HCT116 (cell line): ENCODE results near the gene PAMR1. TPM values are rescaled to one million over a fixed set of nuclear protein-coding genes. Genes with fewer than 3 reads are reported as not detected.

Experiments
- ATAC-seq: fragments of 200-7000 bp; cut with Tn5 transposase; 2 replicates; pipeline ENCODE4 v1.9.1; 2020; ENCODE audit warnings: mild to moderate bottlenecking, moderate library complexity
- BruUV-seq: library from RNA; stranded (reverse); fragments of 400-500 nt; replicated peaks from 2 replicates; lab custom pipeline; 2021; lab: Mats Ljungman, UMichigan
- CTCF ChIA-PET: fragments of 300-600 bp; sonication (Branson Sonifier 250); formaldehyde crosslinking; loops from one replicate; lab custom pipeline; 2021; ENCODE audit warnings: antibody characterized with exemption; lab: Charles Lee
- POLR2A ChIA-PET: fragments of 300-600, 350-600 bp; sonication (Branson Sonifier 250); formaldehyde crosslinking; loops from one replicate; lab custom pipeline; 2021; ENCODE audit warnings: antibody characterized with exemption; lab: Charles Lee
- RAD21 ChIA-PET, 2 experiments: fragments of 300-600 bp; sonication (Branson Sonifier 250); formaldehyde crosslinking; loops; one replicate each; lab custom pipeline; 2023; ENCODE audit warnings: low total read pairs in 2 of 2; ENCODE audit not compliant: uncharacterized antibody in 2 of 2, unreplicated experiment in 2 of 2, low non-redundant PET in 1 of 2; lab: Charles Lee
- DNase-seq: peaks from one replicate; pipeline ENCODE4 v3.0.0-alpha.2; 2010; ENCODE audit warnings: low read depth, low spot score
- H2AFZ ChIP-seq: fragments of 200-600 bp; shearing (Covaris generic), sonication (generic); 2 replicates; pipeline ENCODE4 v1.6.1; 2017; ENCODE audit warnings: low read depth, mixed run types, mixed read lengths, antibody characterized with exemption, low read length; ENCODE audit not compliant: poor library complexity, severe bottlenecking
- H3K27ac ChIP-seq: 2 replicates; pipeline ENCODE4 v1.5.1; 2012; ENCODE audit warnings: low read depth, low read length
- H3K27me3 ChIP-seq: fragments of 200-600 bp; sonication (generic); 2 replicates; pipeline ENCODE4 v1.6.1; 2016; ENCODE audit warnings: mixed run types, low read length, mixed read lengths; ENCODE audit not compliant: insufficient read depth
- H3K36me3 ChIP-seq, 2 experiments: fragments of 200-500 bp in 1 of 2; fragments of 200-600 bp in 1 of 2; sonication (Bioruptor generic) in 1 of 2; sonication (generic) in 1 of 2; 2 replicates each; pipeline versions ENCODE4 v1.5.1 to v1.6.1; 2014 to 2016; ENCODE audit warnings: low read length in 2 of 2, inconsistent platforms in 1 of 2, mixed read lengths in 1 of 2, mixed run types in 1 of 2; ENCODE audit not compliant: insufficient read depth in 2 of 2, control insufficient read depth in 1 of 2
- H3K4me1 ChIP-seq, 2 experiments: fragments of 200-600 bp in 1 of 2; sonication (generic) in 1 of 2; 2 replicates each; pipeline versions ENCODE4 v1.5.1 to v1.6.1; 2012 to 2017; ENCODE audit warnings: low read length in 2 of 2, inconsistent platforms in 1 of 2, mild to moderate bottlenecking in 1 of 2, mixed read lengths in 1 of 2, mixed run types in 1 of 2, moderate library complexity in 1 of 2; ENCODE audit not compliant: insufficient read depth in 2 of 2, control insufficient read depth in 1 of 2
- H3K4me2 ChIP-seq: fragments of 200-600 bp; sonication (generic); 2 replicates; pipeline ENCODE4 v1.6.1; 2017; ENCODE audit warnings: mixed run types, low read length, mixed read lengths
- H3K4me3 ChIP-seq, 2 experiments: fragments of 200-600 bp in 1 of 2; sonication (generic) in 1 of 2; replicated peaks in 1 of 2; 2 replicates each; pipeline ENCODE4 v1.5.1; 2011 to 2016; ENCODE audit warnings: low read length in 2 of 2, control low read depth in 1 of 2, low read depth in 1 of 2, mild to moderate bottlenecking in 1 of 2, mixed read lengths in 1 of 2, mixed run types in 1 of 2
- H3K79me2 ChIP-seq: fragments of 200-600 bp; sonication (generic); 2 replicates; pipeline ENCODE4 v1.6.1; 2017; ENCODE audit warnings: mild to moderate bottlenecking, mixed run types, low read length, moderate library complexity, mixed read lengths; ENCODE audit not compliant: insufficient read depth
- H3K9ac ChIP-seq: fragments of 200-600 bp; sonication (generic); 2 replicates; pipeline ENCODE4 v1.6.1; 2016; ENCODE audit warnings: low read length, mixed read lengths
- H3K9me2 ChIP-seq: fragments of 200-600 bp; sonication (generic), shearing (Covaris generic); 2 replicates; pipeline ENCODE4 v1.6.1; 2017; ENCODE audit warnings: mixed run types, mild to moderate bottlenecking, moderate library complexity; ENCODE audit not compliant: insufficient read depth
- H3K9me3 ChIP-seq, 2 experiments: fragments of 200-500 bp in 1 of 2; fragments of 200-600 bp in 1 of 2; sonication (Bioruptor generic) in 1 of 2; sonication (generic) in 1 of 2; 2 replicates each; pipeline ENCODE4 v1.6.1; 2014 to 2017; ENCODE audit warnings: low read length in 2 of 2, mixed read lengths in 2 of 2, inconsistent platforms in 1 of 2, low read depth in 1 of 2, mild to moderate bottlenecking in 1 of 2, mixed run types in 1 of 2, moderate library complexity in 1 of 2; ENCODE audit not compliant: control insufficient read depth in 1 of 2, insufficient read depth in 1 of 2
- H4K20me1 ChIP-seq: fragments of 200-600 bp; sonication (generic), shearing (Covaris generic); 2 replicates; pipeline ENCODE4 v1.6.1; 2017; ENCODE audit warnings: mixed run types, mild to moderate bottlenecking, moderate library complexity; ENCODE audit not compliant: insufficient read depth
- CBX3 ChIP-seq: IDR thresholded peaks from 2 replicates; pipeline ENCODE4 v1.6.1; 2012; ENCODE audit warnings: low read depth
- RAD21 ChIP-seq: IDR thresholded peaks from 2 replicates; pipeline ENCODE4 v1.6.1; 2012; ENCODE audit warnings: low read depth, mild to moderate bottlenecking
- ZNF274 ChIP-seq: fragments of 200-500 bp; sonication (Bioruptor generic); IDR thresholded peaks from 2 replicates; pipeline ENCODE4 v1.6.1; 2014; ENCODE audit warnings: mild to moderate bottlenecking, low read depth, low read length, inconsistent platforms
- intact Hi-C: fragments of 100-400 bp; cut with micrococcal nuclease; formaldehyde crosslinking; loops from 2 replicates; pipeline ENCODE4 v1.10.0; 2022
- total RNA-seq: library from RNA; stranded (reverse); gene quantifications from one replicate; pipeline ENCODE4 v1.2.1, GENCODE V29; 2021; ENCODE audit not compliant: unreplicated experiment
- TF ChIP-seq, protein P1 (sequence below), 3 experiments: fragments of 200-600 bp in 1 of 3; sonication (generic) in 1 of 3; IDR thresholded peaks in 2 of 3; conservative IDR thresholded peaks in 1 of 3; 2 replicates each; pipeline ENCODE4 v1.5.1; 2012 to 2017; ENCODE audit warnings: low read depth in 2 of 3, low read length in 2 of 3, antibody characterized with exemption in 1 of 3, borderline replicate concordance in 1 of 3, control low read depth in 1 of 3, mild to moderate bottlenecking in 1 of 3, mixed read lengths in 1 of 3, mixed run types in 1 of 3, moderate library complexity in 1 of 3; ENCODE audit not compliant: insufficient read depth in 1 of 3
- TF ChIP-seq, protein P2 (sequence below): IDR thresholded peaks from 2 replicates; pipeline ENCODE4 v1.6.1; 2012; ENCODE audit warnings: low read depth
- TF ChIP-seq, protein P3 (sequence below): IDR thresholded peaks from 2 replicates; pipeline ENCODE4 v1.6.1; 2012

PAMR1 gene
- total RNA-seq, 1 experiment from 2014 or later, result not detected

DNA sequence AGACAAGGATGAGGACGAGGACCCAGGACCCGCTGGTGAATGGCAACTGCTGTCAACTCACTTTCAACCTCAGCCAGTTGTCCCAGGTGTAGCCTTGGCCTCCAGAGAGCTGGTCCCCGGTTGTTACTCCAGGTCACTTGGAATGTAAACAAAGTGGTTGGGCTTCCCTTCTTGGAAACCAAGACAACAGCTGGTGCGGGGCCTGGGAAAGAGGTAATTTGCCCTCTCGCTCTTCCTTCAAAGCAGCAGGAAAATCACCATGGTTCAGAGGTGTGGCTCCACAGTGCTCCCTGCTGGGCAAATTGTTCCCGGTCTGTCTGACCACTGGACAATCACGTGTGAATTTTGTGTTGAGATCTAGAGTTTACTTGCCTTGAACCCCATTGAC, 121.0 kb downstream of the PAMR1 start:
- no peaks in the 10 kb centered on the region for H3K27me3 ChIP-seq
- RAD21 ChIA-PET, result no interaction called here
- no peaks in the 10 kb centered on the region for H3K9me2 ChIP-seq
- H3K9ac ChIP-seq, result no peak overlapping the region
- POLR2A ChIA-PET, result no interaction called here
- no peak for DNase-seq
- TF ChIP-seq, protein P1, sequence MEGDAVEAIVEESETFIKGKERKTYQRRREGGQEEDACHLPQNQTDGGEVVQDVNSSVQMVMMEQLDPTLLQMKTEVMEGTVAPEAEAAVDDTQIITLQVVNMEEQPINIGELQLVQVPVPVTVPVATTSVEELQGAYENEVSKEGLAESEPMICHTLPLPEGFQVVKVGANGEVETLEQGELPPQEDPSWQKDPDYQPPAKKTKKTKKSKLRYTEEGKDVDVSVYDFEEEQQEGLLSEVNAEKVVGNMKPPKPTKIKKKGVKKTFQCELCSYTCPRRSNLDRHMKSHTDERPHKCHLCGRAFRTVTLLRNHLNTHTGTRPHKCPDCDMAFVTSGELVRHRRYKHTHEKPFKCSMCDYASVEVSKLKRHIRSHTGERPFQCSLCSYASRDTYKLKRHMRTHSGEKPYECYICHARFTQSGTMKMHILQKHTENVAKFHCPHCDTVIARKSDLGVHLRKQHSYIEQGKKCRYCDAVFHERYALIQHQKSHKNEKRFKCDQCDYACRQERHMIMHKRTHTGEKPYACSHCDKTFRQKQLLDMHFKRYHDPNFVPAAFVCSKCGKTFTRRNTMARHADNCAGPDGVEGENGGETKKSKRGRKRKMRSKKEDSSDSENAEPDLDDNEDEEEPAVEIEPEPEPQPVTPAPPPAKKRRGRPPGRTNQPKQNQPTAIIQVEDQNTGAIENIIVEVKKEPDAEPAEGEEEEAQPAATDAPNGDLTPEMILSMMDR (IDR thresholded peaks at IDR 0.05 in 2 of 3, conservative IDR thresholded peaks at IDR 0.05 in 1 of 3; ENCODE audit: borderline replicate concordance in 1 of 3, insufficient read depth in 1 of 3, low read depth in 2 of 3, low read length in 2 of 3), result peak; percentile 50 to 81 (median 73); a peak in 5 of 6 replicates
- TF ChIP-seq, protein P2, sequence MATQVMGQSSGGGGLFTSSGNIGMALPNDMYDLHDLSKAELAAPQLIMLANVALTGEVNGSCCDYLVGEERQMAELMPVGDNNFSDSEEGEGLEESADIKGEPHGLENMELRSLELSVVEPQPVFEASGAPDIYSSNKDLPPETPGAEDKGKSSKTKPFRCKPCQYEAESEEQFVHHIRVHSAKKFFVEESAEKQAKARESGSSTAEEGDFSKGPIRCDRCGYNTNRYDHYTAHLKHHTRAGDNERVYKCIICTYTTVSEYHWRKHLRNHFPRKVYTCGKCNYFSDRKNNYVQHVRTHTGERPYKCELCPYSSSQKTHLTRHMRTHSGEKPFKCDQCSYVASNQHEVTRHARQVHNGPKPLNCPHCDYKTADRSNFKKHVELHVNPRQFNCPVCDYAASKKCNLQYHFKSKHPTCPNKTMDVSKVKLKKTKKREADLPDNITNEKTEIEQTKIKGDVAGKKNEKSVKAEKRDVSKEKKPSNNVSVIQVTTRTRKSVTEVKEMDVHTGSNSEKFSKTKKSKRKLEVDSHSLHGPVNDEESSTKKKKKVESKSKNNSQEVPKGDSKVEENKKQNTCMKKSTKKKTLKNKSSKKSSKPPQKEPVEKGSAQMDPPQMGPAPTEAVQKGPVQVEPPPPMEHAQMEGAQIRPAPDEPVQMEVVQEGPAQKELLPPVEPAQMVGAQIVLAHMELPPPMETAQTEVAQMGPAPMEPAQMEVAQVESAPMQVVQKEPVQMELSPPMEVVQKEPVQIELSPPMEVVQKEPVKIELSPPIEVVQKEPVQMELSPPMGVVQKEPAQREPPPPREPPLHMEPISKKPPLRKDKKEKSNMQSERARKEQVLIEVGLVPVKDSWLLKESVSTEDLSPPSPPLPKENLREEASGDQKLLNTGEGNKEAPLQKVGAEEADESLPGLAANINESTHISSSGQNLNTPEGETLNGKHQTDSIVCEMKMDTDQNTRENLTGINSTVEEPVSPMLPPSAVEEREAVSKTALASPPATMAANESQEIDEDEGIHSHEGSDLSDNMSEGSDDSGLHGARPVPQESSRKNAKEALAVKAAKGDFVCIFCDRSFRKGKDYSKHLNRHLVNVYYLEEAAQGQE, result no peak
- TF ChIP-seq RAD21, result peak; percentile 71
- TF ChIP-seq, protein P3, sequence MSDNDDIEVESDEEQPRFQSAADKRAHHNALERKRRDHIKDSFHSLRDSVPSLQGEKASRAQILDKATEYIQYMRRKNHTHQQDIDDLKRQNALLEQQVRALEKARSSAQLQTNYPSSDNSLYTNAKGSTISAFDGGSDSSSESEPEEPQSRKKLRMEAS, result peak; percentile 67; the same call in 1 of the 2 replicates
- TF ChIP-seq ZNF274, result no peak
- no peak for TF ChIP-seq CBX3
- H2AFZ ChIP-seq, result peak overlapping the region; percentile 87
- no peak overlapping the region for H3K27ac ChIP-seq
- no peaks in the 10 kb centered on the region for H4K20me1 ChIP-seq
- peak overlapping the region; percentile 57 for H3K4me2 ChIP-seq
- H3K79me2 ChIP-seq, result no peaks in the 10 kb centered on the region
- intact Hi-C loops, result no loop called here
- H3K4me3 ChIP-seq, result 0 out of 4 replicates have a peak overlapping the region, but pooled peaks of 1 of the 2 experiments have one; percentile 2
- no peaks in the 10 kb centered on the region for H3K36me3 ChIP-seq
- ATAC-seq, result peak; percentile 94
- H3K9me3 ChIP-seq, result no peaks in the 10 kb centered on the region
- BruUV-seq, result no TSS peak
- CTCF ChIA-PET, result interaction anchor here (1.0 to 1.3 kb wide), 3 partner anchors 8 to 506 kb away, joined by 3 to 4 read pairs (median 3); no protein-coding TSS in a partner anchor
- H3K4me1 ChIP-seq, result peaks cover 0 to 7% of the 10 kb centered on the region in 2 experiments; a peak in 2 of 4 replicates
